ENCODE data around the gene ADK. TPM values are rescaled to one million over a fixed set of nuclear protein-coding genes. Genes with fewer than 3 reads are reported as not detected.

The ADK gene
- total RNA-seq, 1 experiment from 2014 or later, result 48.6 TPM

- Histone ChIP-seq H3K9me3 (replicated peaks) (no peaks in the 10 kb centered on the region), H3K27ac (no peak overlapping the region), H3K36me3 (no peaks in the 10 kb centered on the region), H3K4me1 (no peaks in the 10 kb centered on the region), H3K4me3 (no peak overlapping the region), H3K27me3 (no peaks in the 10 kb centered on the region)
- no peak for DNase-seq
Measured at GRCh38 chr10:74755273-74755672, 604.3 kb downstream of the ADK start.

Other genes starting within 250 kb of the ADK start
- gene PLAU, start 240.1 kb upstream of the ADK start, total RNA-seq (2014; rRNA removed; shearing (Covaris generic)), result 58.5 and 64.8 TPM in 2 replicates
- gene VCL, start 153.1 kb upstream of the ADK start, total RNA-seq (2014; rRNA removed; shearing (Covaris generic)), result 45.5 and 48.1 TPM in 2 replicates
- gene AP3M1, start 393 bp upstream of the ADK start, total RNA-seq (2014; rRNA removed; shearing (Covaris generic)), result 42.1 and 43.1 TPM in 2 replicates